Caco-2 (cell line): Measurements from ENCODE around the gene DYRK3. TPM values are rescaled to one million over a fixed set of nuclear protein-coding genes. Genes with fewer than 3 reads are reported as not detected.

ENCODE experiments used
- BruUV-seq: library from RNA; stranded (reverse); fragments of 400-500 nt; replicated peaks from 2 replicates; lab custom pipeline; 2021; lab: Mats Ljungman, UMichigan
- CTCF ChIA-PET: fragments of 300-600 bp; sonication (Branson Sonifier 250); formaldehyde crosslinking; loops from one replicate; lab custom pipeline; 2022; ENCODE audit warnings: antibody characterized with exemption; lab: Charles Lee
- POLR2A ChIA-PET: fragments of 300-600 bp; sonication (Branson Sonifier 250); formaldehyde crosslinking; loops from one replicate; lab custom pipeline; 2022; ENCODE audit warnings: antibody characterized with exemption; lab: Charles Lee
- DNase-seq, 2 experiments: peaks; one replicate each; pipeline versions ENCODE4 v3.0.0 to v3.0.0-alpha.2; 2020 to 2022
- H3K27me3 ChIP-seq: replicated peaks from 2 replicates; pipeline ENCODE4 v1.6.0; 2011; ENCODE audit warnings: low read length; ENCODE audit not compliant: control insufficient read depth, insufficient read depth
- H3K36me3 ChIP-seq: 2 replicates; pipeline ENCODE4 v1.5.1; 2011; ENCODE audit warnings: low read length; ENCODE audit not compliant: control insufficient read depth, insufficient read depth
- H3K4me1 ChIP-seq: fragments of 250-450 bp; sonication (Bioruptor Pico); 2 replicates; pipeline ENCODE4 v1.5.1; 2020; ENCODE audit warnings: mild to moderate bottlenecking
- H3K4me3 ChIP-seq: 2 replicates; pipeline ENCODE4 v1.5.1; 2011; ENCODE audit warnings: low read depth, mild to moderate bottlenecking, control low read depth, low read length
- H3K9me3 ChIP-seq: fragments of 250-450 bp; sonication (Bioruptor Pico); 2 replicates; pipeline ENCODE4 v1.5.1; 2020; ENCODE audit warnings: mild to moderate bottlenecking, moderate library complexity
- H3K27ac Mint-ChIP-seq: one replicate; pipeline ENCODE4 v1.8.0; 2022; ENCODE audit warnings: mixed read lengths; ENCODE audit not compliant: unreplicated experiment
- H3K27me3 Mint-ChIP-seq: one replicate; pipeline ENCODE4 v1.8.0; 2022; ENCODE audit warnings: mixed read lengths; ENCODE audit not compliant: insufficient read depth, unreplicated experiment
- H3K36me3 Mint-ChIP-seq: one replicate; pipeline ENCODE4 v1.8.0; 2022; ENCODE audit warnings: mild to moderate bottlenecking, mixed read lengths; ENCODE audit not compliant: insufficient read depth, unreplicated experiment
- H3K4me1 Mint-ChIP-seq: one replicate; pipeline ENCODE4 v1.8.0; 2022; ENCODE audit warnings: low read depth, mixed read lengths; ENCODE audit not compliant: unreplicated experiment
- H3K4me3 Mint-ChIP-seq: one replicate; pipeline ENCODE4 v1.8.0; 2022; ENCODE audit warnings: mild to moderate bottlenecking, moderate library complexity, mixed read lengths; ENCODE audit not compliant: unreplicated experiment
- H3K9me3 Mint-ChIP-seq: one replicate; pipeline ENCODE4 v1.8.0; 2022; ENCODE audit warnings: mixed read lengths; ENCODE audit not compliant: unreplicated experiment
- CTCF ChIP-seq, 2 experiments: fragments of 200-600 bp in 1 of 2; IDR thresholded peaks; 1 replicate in 1 of 2; 2 replicates in 1 of 2; pipeline versions ENCODE4 v1.5.1 to v1.8.0; 2011 to 2022; ENCODE audit warnings: antibody characterized with exemption in 1 of 2, control low read depth in 1 of 2, inconsistent platforms in 1 of 2, low read depth in 1 of 2, low read length in 1 of 2, mild to moderate bottlenecking in 1 of 2, moderate library complexity in 1 of 2; ENCODE audit not compliant: insufficient read depth in 1 of 2, severe bottlenecking in 1 of 2, unreplicated experiment in 1 of 2
- intact Hi-C: fragments of 100-400 bp; cut with micrococcal nuclease; formaldehyde crosslinking; loops from one replicate; pipeline ENCODE4 v1.10.0; 2022; ENCODE audit not compliant: unreplicated experiment
- total RNA-seq: library from RNA; stranded (reverse); gene quantifications from 2 replicates; pipeline ENCODE4 v1.2.3, GENCODE V29; 2022

Gene DYRK3
- total RNA-seq, 1 experiment from 2014 or later, result not detected

GRCh38 chr1:206691604-206692003 is 56.3 kb downstream of the DYRK3 start:
- DNase-seq, result peak; percentile 66 to 73
- H3K4me3 Mint-ChIP-seq, result peak overlapping the region; percentile 30
- Histone ChIP-seq H3K4me1 (peaks cover 84% of the 10 kb centered on the region), H3K36me3 (no peaks in the 10 kb centered on the region; the same call in 1 of the 2 replicates), H3K9me3 (no peaks in the 10 kb centered on the region), H3K4me3 (no peak overlapping the region), H3K27me3 (no peaks in the 10 kb centered on the region)
- BruUV-seq, result no TSS peak
- CTCF ChIA-PET, result interaction anchor here (0.9 to 1.5 kb wide), 3 partner anchors 17 to 61 kb away, joined by 3 to 4 read pairs (median 4); no protein-coding TSS in a partner anchor
- H3K36me3 Mint-ChIP-seq, result peaks cover 17% of the 10 kb centered on the region
- POLR2A ChIA-PET, result no interaction called here
- intact Hi-C loops, result no loop called here
- no peaks in the 10 kb centered on the region for H3K27me3 Mint-ChIP-seq
- H3K27ac Mint-ChIP-seq, result peak overlapping the region; percentile 75
- peaks cover 83% of the 10 kb centered on the region for H3K4me1 Mint-ChIP-seq
- no peak for TF ChIP-seq CTCF (IDR thresholded peaks at IDR 0.05; ENCODE audit: insufficient read depth in 1 of 2, low read depth in 1 of 2, low read length in 1 of 2, severe bottlenecking in 1 of 2, unreplicated experiment in 1 of 2)
- no peaks in the 10 kb centered on the region for H3K9me3 Mint-ChIP-seq

- intact Hi-C loops, result no loop called here
- BruUV-seq, result no TSS peak
- ChIA-PET POLR2A (no interaction called here), CTCF (no interaction called here)
- H3K4me3 ChIP-seq, result no peak overlapping the region
- H3K27me3 Mint-ChIP-seq, result no peaks in the 10 kb centered on the region
- no peaks in the 10 kb centered on the region; the same call in 1 of the 2 replicates for H3K36me3 ChIP-seq
- H3K36me3 Mint-ChIP-seq, result peaks cover 28% of the 10 kb centered on the region
- no peaks in the 10 kb centered on the region for H3K27me3 ChIP-seq
- peaks cover 69% of the 10 kb centered on the region for H3K4me1 Mint-ChIP-seq
- no peak overlapping the region for H3K4me3 Mint-ChIP-seq
- no peak for DNase-seq
- H3K27ac Mint-ChIP-seq, result peak overlapping the region; percentile 75
- no peaks in the 10 kb centered on the region for H3K9me3 ChIP-seq
- no peak for TF ChIP-seq CTCF (IDR thresholded peaks at IDR 0.05; ENCODE audit: insufficient read depth in 1 of 2, low read depth in 1 of 2, low read length in 1 of 2, severe bottlenecking in 1 of 2, unreplicated experiment in 1 of 2)
- peaks cover 70% of the 10 kb centered on the region for H3K4me1 ChIP-seq
- H3K9me3 Mint-ChIP-seq, result no peaks in the 10 kb centered on the region
Observed at GRCh38 chr1:206693029-206693428, 57.7 kb downstream of the DYRK3 start.

- H3K4me3 ChIP-seq, result no peak overlapping the region
- no peaks in the 10 kb centered on the region for H3K27me3 ChIP-seq
- H3K9me3 ChIP-seq, result no peaks in the 10 kb centered on the region
- DNase-seq, result no peak
- H3K27me3 Mint-ChIP-seq, result no peaks in the 10 kb centered on the region
- no peaks in the 10 kb centered on the region; the same call in 1 of the 2 replicates for H3K36me3 ChIP-seq
- ChIA-PET POLR2A (interaction anchor here (0.9 kb wide), 1 partner anchor 21 kb away, joined by 3 read pairs; no protein-coding TSS in a partner anchor), CTCF (interaction anchor here (0.9 to 1.4 kb wide), 3 partner anchors 14 to 37 kb away, joined by 3 to 6 read pairs (median 4); no protein-coding TSS in a partner anchor)
- no peak for TF ChIP-seq CTCF (IDR thresholded peaks at IDR 0.05; ENCODE audit: insufficient read depth in 1 of 2, low read depth in 1 of 2, low read length in 1 of 2, severe bottlenecking in 1 of 2, unreplicated experiment in 1 of 2)
- peaks cover 64% of the 10 kb centered on the region for H3K4me1 ChIP-seq
- peak overlapping the region; percentile 35 for H3K4me3 Mint-ChIP-seq
- H3K9me3 Mint-ChIP-seq, result no peaks in the 10 kb centered on the region
- no TSS peak for BruUV-seq
- peak overlapping the region; percentile 75 for H3K27ac Mint-ChIP-seq
- H3K4me1 Mint-ChIP-seq, result peaks cover 66% of the 10 kb centered on the region
- intact Hi-C loops, result no loop called here
- peaks cover 30% of the 10 kb centered on the region for H3K36me3 Mint-ChIP-seq
Observed at GRCh38 chr1:206693592-206693991, 58.3 kb downstream of the DYRK3 start.
